MM.1S (cell line): ENCODE results near the gene GALE.
"Not testable (repeated sequence)": the region's sequence is repeated elsewhere in the genome, so short reads cannot be mapped to it uniquely, and the experiment has no call there.

ENCODE experiments used
- DNase-seq: peaks from one replicate; pipeline ENCODE4 v3.0.0-alpha.2; 2015
- H2AFZ ChIP-seq: fragments of 300-600 bp; sonication (generic); 2 replicates; pipeline ENCODE4 v1.6.0; 2016; ENCODE audit warnings: antibody characterized with exemption, low read length
- H3F3A ChIP-seq: fragments of 300-600 bp; sonication (generic); 2 replicates; pipeline ENCODE4 v1.6.1; 2016; ENCODE audit warnings: mild to moderate bottlenecking, antibody characterized with exemption, low read length, moderate library complexity, mixed read lengths; ENCODE audit not compliant: insufficient read depth
- H3K27ac ChIP-seq: fragments of 300-600 bp; sonication (generic); 2 replicates; pipeline ENCODE4 v1.5.1; 2016; ENCODE audit warnings: mild to moderate bottlenecking, low read length
- H3K27me3 ChIP-seq: fragments of 300-600 bp; sonication (generic); replicated peaks from 2 replicates; pipeline ENCODE4 v1.6.0; 2016; ENCODE audit warnings: low read length; ENCODE audit not compliant: insufficient read depth
- H3K36me3 ChIP-seq: fragments of 300-600 bp; sonication (generic); replicated peaks from 2 replicates; pipeline ENCODE4 v1.6.1; 2016; ENCODE audit warnings: mild to moderate bottlenecking, low read length, mixed read lengths; ENCODE audit not compliant: insufficient read depth
- H3K4me1 ChIP-seq: fragments of 300-600 bp; sonication (generic); 2 replicates; pipeline ENCODE4 v1.6.1; 2016; ENCODE audit warnings: low read length, mixed read lengths
- H3K4me2 ChIP-seq: fragments of 300-600 bp; sonication (generic); 2 replicates; pipeline ENCODE4 v1.6.0; 2016; ENCODE audit warnings: low read depth, low read length
- H3K4me3 ChIP-seq: fragments of 300-600 bp; sonication (generic); 2 replicates; pipeline ENCODE4 v1.5.1; 2016; ENCODE audit warnings: low read length, mixed read lengths
- H3K79me2 ChIP-seq: fragments of 300-600 bp; sonication (generic); 2 replicates; pipeline ENCODE4 v1.6.1; 2016; ENCODE audit warnings: mixed run types, low read length, mixed read lengths
- H3K9ac ChIP-seq: fragments of 300-600 bp; sonication (generic); 2 replicates; pipeline ENCODE4 v1.6.1; 2016; ENCODE audit warnings: low read length, mixed read lengths
- H3K9me2 ChIP-seq: fragments of 300-600 bp; sonication (generic); replicated peaks from 2 replicates; pipeline ENCODE4 v1.6.1; 2016; ENCODE audit warnings: mild to moderate bottlenecking, low read length, mixed read lengths; ENCODE audit not compliant: insufficient read depth
- H3K9me3 ChIP-seq: fragments of 300-600 bp; sonication (generic); replicated peaks from 2 replicates; pipeline ENCODE4 v1.6.1; 2016; ENCODE audit warnings: mild to moderate bottlenecking, low read length, mixed read lengths; ENCODE audit not compliant: insufficient read depth
- H4K20me1 ChIP-seq: fragments of 300-600 bp; sonication (generic); 2 replicates; pipeline ENCODE4 v1.6.1; 2016; ENCODE audit warnings: mild to moderate bottlenecking, low read length, moderate library complexity, mixed read lengths; ENCODE audit not compliant: insufficient read depth
- EZH2 ChIP-seq: fragments of 300-600 bp; sonication (generic); optimal IDR thresholded peaks from 2 replicates; pipeline ENCODE3; 2017; ENCODE audit warnings: low read depth, mild to moderate bottlenecking, antibody characterized with exemption, low read length, mixed read lengths
- EZH2phosphoT487 ChIP-seq: fragments of 300-600 bp; sonication (generic); IDR thresholded peaks from 2 replicates; pipeline ENCODE4 v1.6.1; 2018; ENCODE audit warnings: antibody characterized with exemption, low read length
- TF ChIP-seq, protein P1 (sequence below): fragments of 300-600 bp; sonication (generic); IDR thresholded peaks from 2 replicates; pipeline ENCODE4 v1.5.1; 2016; ENCODE audit warnings: antibody characterized with exemption, low read length, mixed read lengths

GALE gene

DNA sequence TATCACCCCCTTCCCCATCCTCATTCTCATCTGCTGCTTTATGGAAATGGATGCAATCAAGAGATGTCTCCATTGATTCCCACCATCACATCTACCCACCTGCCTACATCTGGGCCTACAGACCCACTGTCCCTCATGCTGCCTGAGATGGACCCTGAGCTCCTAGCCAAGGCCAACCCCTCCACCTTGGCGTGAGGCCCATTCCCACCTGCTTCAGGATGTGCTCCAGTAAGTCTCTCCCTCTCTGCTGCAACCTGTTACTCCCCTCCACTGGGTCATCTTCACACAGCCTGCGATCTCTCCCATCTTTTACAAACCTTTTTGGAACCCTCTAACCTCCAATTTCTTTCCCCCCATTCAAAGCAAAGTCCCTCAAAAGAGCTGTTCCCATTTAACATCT lies 4.5 kb upstream of the GALE start:
- DNase-seq, result no peak
- no peaks in the 10 kb centered on the region for H3K9me2 ChIP-seq
- no peak overlapping the region for H3K4me2 ChIP-seq
- no peaks in the 10 kb centered on the region for H3K27me3 ChIP-seq
- peaks cover 14% of the 10 kb centered on the region for H3F3A ChIP-seq
- H3K4me1 ChIP-seq, result peaks cover 18% of the 10 kb centered on the region
- H3K9ac ChIP-seq, result no peak overlapping the region
- no peaks in the 10 kb centered on the region for H4K20me1 ChIP-seq
- no peaks in the 10 kb centered on the region for H3K9me3 ChIP-seq
- no peaks in the 10 kb centered on the region for H3K36me3 ChIP-seq
- no peak for TF ChIP-seq EZH2
- TF ChIP-seq, protein P1, sequence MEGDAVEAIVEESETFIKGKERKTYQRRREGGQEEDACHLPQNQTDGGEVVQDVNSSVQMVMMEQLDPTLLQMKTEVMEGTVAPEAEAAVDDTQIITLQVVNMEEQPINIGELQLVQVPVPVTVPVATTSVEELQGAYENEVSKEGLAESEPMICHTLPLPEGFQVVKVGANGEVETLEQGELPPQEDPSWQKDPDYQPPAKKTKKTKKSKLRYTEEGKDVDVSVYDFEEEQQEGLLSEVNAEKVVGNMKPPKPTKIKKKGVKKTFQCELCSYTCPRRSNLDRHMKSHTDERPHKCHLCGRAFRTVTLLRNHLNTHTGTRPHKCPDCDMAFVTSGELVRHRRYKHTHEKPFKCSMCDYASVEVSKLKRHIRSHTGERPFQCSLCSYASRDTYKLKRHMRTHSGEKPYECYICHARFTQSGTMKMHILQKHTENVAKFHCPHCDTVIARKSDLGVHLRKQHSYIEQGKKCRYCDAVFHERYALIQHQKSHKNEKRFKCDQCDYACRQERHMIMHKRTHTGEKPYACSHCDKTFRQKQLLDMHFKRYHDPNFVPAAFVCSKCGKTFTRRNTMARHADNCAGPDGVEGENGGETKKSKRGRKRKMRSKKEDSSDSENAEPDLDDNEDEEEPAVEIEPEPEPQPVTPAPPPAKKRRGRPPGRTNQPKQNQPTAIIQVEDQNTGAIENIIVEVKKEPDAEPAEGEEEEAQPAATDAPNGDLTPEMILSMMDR, result no peak
- no peak for TF ChIP-seq EZH2phosphoT487
- no peak overlapping the region for H2AFZ ChIP-seq
- H3K4me3 ChIP-seq, result no peak overlapping the region
- no peaks in the 10 kb centered on the region for H3K79me2 ChIP-seq
- no peak overlapping the region for H3K27ac ChIP-seq

DNA sequence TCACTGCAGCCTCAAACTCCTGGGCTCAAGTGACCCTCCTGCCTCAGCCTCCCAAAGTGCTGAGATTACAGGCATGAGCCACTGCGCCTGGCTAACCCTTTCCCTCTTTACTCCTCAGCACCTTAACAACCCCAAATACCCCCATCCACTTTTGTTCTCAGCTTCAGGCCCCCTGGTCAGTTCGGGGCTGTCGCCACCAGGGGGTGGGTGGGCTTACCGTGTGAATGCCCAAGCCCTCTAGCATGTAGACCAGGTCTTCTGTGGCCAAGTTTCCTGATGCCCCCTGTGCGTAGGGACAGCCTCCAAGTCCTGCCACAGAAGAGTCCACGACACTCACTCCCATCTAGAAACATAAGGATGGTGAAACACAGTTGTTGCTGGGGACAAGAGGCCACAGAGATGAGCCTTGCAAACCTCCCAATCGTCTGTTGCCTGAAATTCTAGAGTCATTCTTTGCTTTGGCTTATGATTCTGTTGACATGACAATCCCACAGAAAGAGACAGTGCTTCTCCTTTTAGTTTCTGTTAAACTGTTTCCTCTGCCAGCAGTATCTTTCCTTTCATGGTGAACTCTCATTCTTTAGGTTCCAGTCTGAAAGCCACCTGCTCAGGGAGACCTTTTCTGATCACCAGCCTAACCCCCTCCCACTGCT lies 3.8 kb upstream of the GALE start:
- Histone ChIP-seq H3K27me3 (no peaks in the 10 kb centered on the region), H3K9me3 (no peaks in the 10 kb centered on the region), H3K27ac (no peak overlapping the region), H2AFZ (no peak overlapping the region), H4K20me1 (no peaks in the 10 kb centered on the region), H3K79me2 (no peaks in the 10 kb centered on the region), H3K4me3 (no peak overlapping the region), H3F3A (peaks cover 12% of the 10 kb centered on the region), H3K4me2 (no peak overlapping the region), H3K9ac (no peak overlapping the region), H3K36me3 (no peaks in the 10 kb centered on the region), H3K9me2 (no peaks in the 10 kb centered on the region), H3K4me1 (peaks cover 15% of the 10 kb centered on the region)
- TF ChIP-seq, protein P1, result peak; percentile 18
- TF ChIP-seq EZH2phosphoT487, result no peak
- DNase-seq, result no peak

DNA sequence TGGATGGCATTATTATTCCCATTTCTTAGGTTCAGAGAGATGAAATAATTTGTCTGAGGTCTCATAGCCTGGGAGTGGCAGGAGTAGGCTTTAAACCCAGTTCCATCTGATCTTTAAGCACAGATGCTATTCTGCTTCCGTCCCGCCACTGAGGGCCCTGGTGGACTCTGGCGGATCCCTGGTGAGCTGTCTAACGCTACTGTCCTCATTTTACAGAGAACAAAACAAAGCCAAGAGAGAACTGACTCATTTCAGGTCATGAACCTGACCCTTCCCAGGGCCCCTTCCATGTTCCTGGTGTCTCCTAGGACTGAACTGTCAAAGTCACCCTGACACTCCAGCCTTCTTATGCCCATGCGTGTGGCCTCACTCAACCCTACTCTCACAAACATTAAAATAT lies 3.1 kb upstream of the GALE start:
- Histone ChIP-seq H3K79me2 (no peaks in the 10 kb centered on the region), H3K27ac (no peak overlapping the region), H4K20me1 (no peaks in the 10 kb centered on the region), H3F3A (peaks cover 12% of the 10 kb centered on the region), H3K4me1 (peaks cover 18% of the 10 kb centered on the region), H3K9me3 (no peaks in the 10 kb centered on the region), H3K9ac (no peak overlapping the region), H2AFZ (no peak overlapping the region), H3K36me3 (no peaks in the 10 kb centered on the region), H3K4me3 (no peak overlapping the region), H3K27me3 (no peaks in the 10 kb centered on the region), H3K9me2 (no peaks in the 10 kb centered on the region), H3K4me2 (no peak overlapping the region)
- no peak for DNase-seq
- TF ChIP-seq EZH2 (no peak), EZH2phosphoT487 (no peak)
- TF ChIP-seq, protein P1, result no peak

DNA sequence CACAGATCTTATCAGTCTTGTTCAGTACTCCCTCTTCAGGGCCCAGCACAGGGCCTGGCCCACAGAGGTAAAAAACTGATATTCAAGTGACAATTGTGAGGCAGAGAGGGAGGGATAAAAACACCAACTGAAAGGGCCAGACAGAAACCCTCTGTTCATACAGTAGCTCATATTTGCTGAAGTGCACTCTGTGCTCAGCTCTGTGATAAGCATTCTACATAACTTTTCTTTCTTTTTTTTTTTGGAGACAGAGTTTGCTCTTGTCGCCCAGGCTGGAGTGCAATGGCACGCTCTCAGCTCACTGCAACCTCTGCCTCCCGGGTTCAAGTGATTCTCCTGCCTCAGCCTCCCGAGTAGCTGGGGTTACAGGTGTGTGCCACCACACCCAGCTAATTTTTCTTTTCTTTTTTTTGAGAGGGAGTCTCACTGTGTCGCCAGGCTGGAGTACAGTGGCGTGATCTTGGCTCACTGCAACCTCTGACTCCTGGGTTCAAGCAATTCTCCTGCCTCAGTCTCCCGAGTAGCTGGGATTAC lies 2.3 kb upstream of the GALE start:
- H3K4me3 ChIP-seq, H3K9me2 ChIP-seq, H3K27me3 ChIP-seq, H3K36me3 ChIP-seq, H3K27ac ChIP-seq, H2AFZ ChIP-seq, H4K20me1 ChIP-seq, H3K79me2 ChIP-seq, H3K4me2 ChIP-seq, H3K9me3 ChIP-seq, H3K9ac ChIP-seq, DNase-seq: not testable (repeated sequence)
- Histone ChIP-seq H3K4me1 (peaks cover 18% of the 10 kb centered on the region), H3F3A (peaks cover 12% of the 10 kb centered on the region)
